Transverse colon (tissue), 4 donors: ENCODE measurements around the gene RTP3. TPM values are rescaled to one million over a fixed set of nuclear protein-coding genes. Genes with fewer than 3 reads are reported as not detected.
"Not testable (repeated sequence)": the region's sequence is repeated elsewhere in the genome, so short reads cannot be mapped to it uniquely, and the experiment has no call there.

Experiments
- DNase-seq: peaks from one replicate; pipeline ENCODE4 v3.0.0-alpha.2; 2019
- H3K27ac ChIP-seq, 4 donors: fragments of 200-600 bp; sonication (generic); 2 replicates each; pipeline ENCODE4 v1.5.1; 2016 to 2018; ENCODE audit warnings: inconsistent platforms in 4 of 4
- H3K27me3 ChIP-seq: fragments of 200-600 bp; sonication (generic); 2 replicates; pipeline ENCODE4 v1.5.1; 2017; ENCODE audit warnings: inconsistent platforms
- H3K36me3 ChIP-seq, 4 donors: fragments of 200-600 bp; sonication (generic); 2 replicates each; pipeline ENCODE4 v1.5.1; 2017 to 2019; ENCODE audit warnings: inconsistent platforms in 4 of 4
- H3K4me1 ChIP-seq, 4 donors: fragments of 200-600 bp; sonication (generic); 2 replicates each; pipeline ENCODE4 v1.5.1; 2017 to 2020; ENCODE audit warnings: inconsistent platforms in 4 of 4
- H3K4me3 ChIP-seq, 4 donors: fragments of 200-600 bp; sonication (generic); 1 replicate in 1 of 4; 2 replicates in 3 of 4; pipeline versions ENCODE4 v1.5.1 to v1.6.1; 2017 to 2019; ENCODE audit warnings: inconsistent platforms in 4 of 4
- H3K9me3 ChIP-seq, 2 donors: fragments of 200-600 bp; sonication (generic); 2 replicates each; pipeline ENCODE4 v1.5.1; 2017 to 2019; ENCODE audit warnings: inconsistent platforms in 2 of 2
- CTCF ChIP-seq, 5 experiments: fragments of 200-600 bp in 3 of 5; fragments of 450-650 bp in 2 of 5; sonication (generic) in 3 of 5; IDR thresholded peaks; 1 replicate in 2 of 5; 2 replicates in 3 of 5; pipeline ENCODE4 v1.5.1; 2016 to 2017; ENCODE audit warnings: antibody characterized with exemption in 5 of 5, inconsistent platforms in 3 of 5, mild to moderate bottlenecking in 2 of 5, moderate library complexity in 1 of 5
- EP300 ChIP-seq: sonication (generic); formaldehyde crosslinking; IDR thresholded peaks from one replicate; pipeline ENCODE4 v1.6.1; 2017; ENCODE audit warnings: antibody characterized with exemption, low read depth
- POLR2A ChIP-seq: fragments of 450-650 bp; IDR thresholded peaks from one replicate; pipeline ENCODE4 v1.6.1; 2016; ENCODE audit warnings: antibody characterized with exemption, mild to moderate bottlenecking, moderate library complexity
- POLR2AphosphoS5 ChIP-seq, 3 donors: sonication (generic); formaldehyde crosslinking; IDR thresholded peaks; one replicate each; pipeline ENCODE4 v1.6.1; 2016; ENCODE audit warnings: antibody characterized with exemption in 3 of 3
- WGBS, 2 donors: methylation state at CpG; one replicate each; pipeline ENCODE4 v1.1.5; 2018; ENCODE audit warnings: low coverage in 1 of 2; 5-methylcytosine and 5-hydroxymethylcytosine counted together
- in situ Hi-C, 4 donors: fragments of 200-750 bp; cut with MboI; loops; one replicate each; pipeline versions ENCODE4 v1.15.0 to v1.15.1; 2017; ENCODE audit warnings: low sequenced_read_pairs in 3 of 4, low pct_ligation_motif_present in 1 of 4, low pct_unique_long_range_greater_than_20kb in 1 of 4
- intact Hi-C: fragments of 100-400 bp; cut with DNase I; formaldehyde crosslinking; loops from one replicate; pipeline ENCODE4 v1.15.1; 2023; ENCODE audit warnings: low total_unique reads
- total RNA-seq, 4 donors: library from RNA; depleted of rRNA; stranded (reverse); fragments of >200 nt; gene quantifications; one replicate each; pipeline ENCODE4 v1.1.0, GENCODE V29; 2016

The RTP3 gene
- total RNA-seq, 4 donors from 2014 or later = not detected

- H3K4me1 ChIP-seq = peaks cover 0 to 9% (median 4%) of the 10 kb centered on the region in 4 donors
- no peak overlapping the region for H3K27ac ChIP-seq
- H3K4me3 ChIP-seq = no peak overlapping the region
- WGBS, 2 donors = 83 to 88% methylated on average over 6 of the region's 6 CpGs
- no peaks in the 10 kb centered on the region for H3K9me3 ChIP-seq
- no peaks in the 10 kb centered on the region for H3K27me3 ChIP-seq
- DNase-seq = no peak
- H3K36me3 ChIP-seq = no peaks in the 10 kb centered on the region
- TF ChIP-seq POLR2AphosphoS5 (IDR thresholded peaks at IDR 0.05) (no peak), EP300 (no peak), POLR2A (no peak), CTCF (IDR thresholded peaks at IDR 0.05) (no peak)
- in situ Hi-C loops = loop anchor here in 1 of 4 donors (5.0 kb wide), 1 partner anchor 64 kb away; no protein-coding TSS in a partner anchor
- intact Hi-C loops = no loop called here
Observed at GRCh38 chr3:46492890-46493547, 4.8 kb upstream of the RTP3 start.

GRCh38 chr3:46494491-46494890 is 3.3 kb upstream of the RTP3 start:
- WGBS, 2 donors = 93% methylated on average over 15 of the region's 33 CpGs; no CpG with 5 or more reads in 1 of the 2 donors
- intact Hi-C loops, H3K27me3 ChIP-seq, H3K4me1 ChIP-seq, H3K9me3 ChIP-seq, H3K27ac ChIP-seq, H3K36me3 ChIP-seq, H3K4me3 ChIP-seq, DNase-seq: not testable (repeated sequence)
- in situ Hi-C loops = loop anchor here in 1 of 4 donors (5.0 kb wide), 1 partner anchor 63 kb away; no protein-coding TSS in a partner anchor

- H3K27ac ChIP-seq = peak overlapping the region in 1 of 4 donors; percentile 37
- in situ Hi-C loops (no loop called here), intact Hi-C loops (no loop called here)
- no peaks in the 10 kb centered on the region for H3K27me3 ChIP-seq
- H3K36me3 ChIP-seq = no peaks in the 10 kb centered on the region
- 78 to 80% methylated on average over 5 of the region's 5 CpGs for WGBS, 2 donors
- no peak for DNase-seq
- H3K9me3 ChIP-seq = no peaks in the 10 kb centered on the region
- TF ChIP-seq POLR2A = no peak
- no peak for TF ChIP-seq EP300
- peak in 2 of 3 donors; percentile 22 to 26 for TF ChIP-seq POLR2AphosphoS5 (IDR thresholded peaks at IDR 0.05)
- no peak for TF ChIP-seq CTCF (IDR thresholded peaks at IDR 0.05)
- no peaks in the 10 kb centered on the region for H3K4me1 ChIP-seq
- H3K4me3 ChIP-seq = no peak overlapping the region
Observed at GRCh38 chr3:46495901-46496456, 1.8 kb upstream of the RTP3 start.

GRCh38 chr3:46496746-46497555 is 825 bp upstream of the RTP3 start:
- in situ Hi-C loops = no loop called here
- Histone ChIP-seq H3K27ac (no peak overlapping the region), H3K9me3 (no peaks in the 10 kb centered on the region), H3K36me3 (no peaks in the 10 kb centered on the region), H3K4me3 (no peak overlapping the region), H3K27me3 (no peaks in the 10 kb centered on the region), H3K4me1 (no peaks in the 10 kb centered on the region)
- 70 to 80% methylated on average over 2 to 9 of the region's 9 CpGs for WGBS, 2 donors
- DNase-seq = peak; percentile 52
- TF ChIP-seq POLR2AphosphoS5 (IDR thresholded peaks at IDR 0.05) (no peak), CTCF (IDR thresholded peaks at IDR 0.05) (peak in 4 of 5 experiments; percentile 13 to 26 (median 20))
- intact Hi-C loops = no loop called here
